GDM1 (cell line): ENCODE data around the gene CYP1A2.

Experiments
- DNase-seq: peaks from one replicate; lab custom pipeline; 2025; lab: John Stamatoyannopoulos, UW

Gene CYP1A2

DNA sequence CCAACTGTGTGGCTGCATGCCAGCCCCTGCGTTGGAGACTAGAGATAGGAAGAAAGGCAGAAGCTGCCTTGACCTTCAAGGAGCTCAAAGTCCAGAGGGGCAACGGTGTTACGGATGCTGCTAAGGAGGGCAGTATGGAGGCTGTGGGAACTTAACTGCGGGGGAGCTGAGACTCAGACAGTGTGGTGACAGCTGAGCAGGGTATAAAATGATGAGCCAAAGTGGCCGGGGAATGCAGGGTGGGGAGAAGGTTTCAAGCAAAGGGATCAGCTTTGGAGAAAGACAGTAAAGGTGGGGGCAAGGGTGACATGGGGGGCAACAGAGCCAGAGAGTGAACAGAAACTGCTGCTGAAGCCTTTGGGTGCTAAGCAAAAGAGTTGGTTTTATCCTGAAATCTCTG, 6.2 kb upstream of the CYP1A2 start:
- no peak for DNase-seq

DNA sequence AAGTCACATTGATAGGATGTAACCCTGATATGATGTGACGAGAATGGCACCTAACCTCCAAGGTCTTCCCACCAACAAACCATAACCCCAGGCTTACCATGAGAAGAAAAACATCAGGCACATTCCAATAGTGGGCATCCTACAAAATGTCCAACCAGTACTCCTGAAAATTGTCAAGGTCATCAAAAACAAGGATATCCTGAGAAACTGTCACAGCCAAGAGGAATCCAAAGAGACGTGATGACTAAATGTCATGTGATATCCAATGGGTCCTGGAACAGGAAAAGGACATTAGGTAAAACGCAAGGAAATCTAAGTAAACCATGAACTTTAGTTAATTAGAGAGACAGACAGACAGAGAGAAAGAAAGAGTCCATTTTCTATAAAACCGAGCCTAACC, 2.3 kb upstream of the CYP1A2 start:
- DNase-seq: no peak

DNA sequence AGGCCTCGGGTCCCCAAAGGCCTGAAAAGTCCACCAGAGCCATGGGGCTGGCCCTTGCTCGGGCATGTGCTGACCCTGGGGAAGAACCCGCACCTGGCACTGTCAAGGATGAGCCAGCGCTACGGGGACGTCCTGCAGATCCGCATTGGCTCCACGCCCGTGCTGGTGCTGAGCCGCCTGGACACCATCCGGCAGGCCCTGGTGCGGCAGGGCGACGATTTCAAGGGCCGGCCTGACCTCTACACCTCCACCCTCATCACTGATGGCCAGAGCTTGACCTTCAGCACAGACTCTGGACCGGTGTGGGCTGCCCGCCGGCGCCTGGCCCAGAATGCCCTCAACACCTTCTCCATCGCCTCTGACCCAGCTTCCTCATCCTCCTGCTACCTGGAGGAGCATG, 1.2 kb downstream of the CYP1A2 start:
- no peak for DNase-seq

DNA sequence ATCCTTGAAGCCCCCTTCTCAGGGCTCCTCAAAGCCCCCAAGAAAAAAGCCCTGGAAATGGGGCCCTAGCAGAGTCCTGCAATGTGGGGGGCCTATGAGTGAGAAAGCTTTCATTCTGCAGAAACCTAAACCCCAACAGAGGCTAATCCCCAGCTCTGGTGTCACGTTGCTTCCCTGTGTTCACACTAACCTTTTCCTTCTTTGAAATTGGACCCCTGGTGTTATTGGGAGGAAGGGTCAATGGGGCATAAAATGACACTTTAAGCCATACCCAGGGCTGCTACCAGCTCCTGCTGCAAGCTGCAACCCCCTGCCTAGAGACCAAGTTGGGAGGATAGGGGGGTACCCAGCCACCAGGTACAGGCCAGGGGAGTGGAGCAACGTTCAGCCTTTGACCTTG, 2.1 kb downstream of the CYP1A2 start:
- no peak for DNase-seq

DNA sequence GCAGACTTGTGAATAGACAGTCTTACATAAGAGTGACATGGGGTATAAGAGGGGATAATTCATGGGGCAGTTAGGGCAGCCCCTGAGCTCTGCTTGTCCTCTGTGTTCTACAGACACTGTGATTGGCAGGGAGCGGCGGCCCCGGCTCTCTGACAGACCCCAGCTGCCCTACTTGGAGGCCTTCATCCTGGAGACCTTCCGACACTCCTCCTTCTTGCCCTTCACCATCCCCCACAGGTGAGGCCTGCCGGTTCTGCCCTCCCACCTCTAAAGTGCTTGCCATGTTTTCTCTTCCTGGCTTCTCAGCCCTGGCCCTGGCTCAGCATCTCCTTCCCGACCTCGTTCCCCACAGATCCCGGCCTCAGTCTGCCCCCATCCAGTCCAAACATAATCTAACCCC, 3.4 kb downstream of the CYP1A2 start:
- no peak for DNase-seq

DNA sequence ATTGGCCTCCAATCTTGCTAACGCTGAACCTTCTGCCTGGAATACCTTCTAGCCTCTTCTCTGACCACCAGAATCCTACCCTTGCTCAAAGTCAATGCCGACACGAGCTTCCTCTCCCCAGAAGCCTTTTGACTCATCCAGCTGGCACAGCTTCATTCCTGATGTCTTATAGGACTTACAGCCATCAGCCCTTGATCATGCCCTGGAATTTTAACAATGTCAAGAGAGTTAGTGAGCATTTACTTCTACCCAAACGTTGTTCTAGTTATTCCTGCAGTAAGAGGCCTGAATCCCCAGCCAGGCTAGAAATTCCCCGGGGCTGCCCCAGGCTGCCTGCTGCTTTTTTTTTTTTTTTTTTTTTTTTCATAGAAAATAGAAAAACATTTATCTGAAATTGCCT, 3.9 kb downstream of the CYP1A2 start:
- no peak for DNase-seq

DNA sequence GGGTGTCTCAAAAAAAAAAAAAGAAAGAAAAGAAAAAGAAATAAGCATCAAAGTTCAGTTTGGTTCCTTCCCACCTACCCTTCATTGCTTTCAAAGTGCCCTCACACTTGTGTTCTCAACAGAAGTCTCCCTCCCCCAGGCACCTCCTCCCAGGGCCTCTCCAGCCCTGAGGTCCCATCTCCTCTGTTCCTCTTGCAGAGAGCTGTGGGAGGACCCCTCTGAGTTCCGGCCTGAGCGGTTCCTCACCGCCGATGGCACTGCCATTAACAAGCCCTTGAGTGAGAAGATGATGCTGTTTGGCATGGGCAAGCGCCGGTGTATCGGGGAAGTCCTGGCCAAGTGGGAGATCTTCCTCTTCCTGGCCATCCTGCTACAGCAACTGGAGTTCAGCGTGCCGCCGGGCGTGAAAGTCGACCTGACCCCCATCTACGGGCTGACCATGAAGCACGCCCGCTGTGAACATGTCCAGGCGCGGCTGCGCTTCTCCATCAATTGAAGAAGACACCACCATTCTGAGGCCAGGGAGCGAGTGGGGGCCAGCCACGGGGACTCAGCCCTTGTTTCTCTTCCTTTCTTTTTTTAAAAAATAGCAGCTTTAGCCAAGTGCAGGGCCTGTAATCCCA, 6.1 kb downstream of the CYP1A2 start:
- no peak for DNase-seq

DNA sequence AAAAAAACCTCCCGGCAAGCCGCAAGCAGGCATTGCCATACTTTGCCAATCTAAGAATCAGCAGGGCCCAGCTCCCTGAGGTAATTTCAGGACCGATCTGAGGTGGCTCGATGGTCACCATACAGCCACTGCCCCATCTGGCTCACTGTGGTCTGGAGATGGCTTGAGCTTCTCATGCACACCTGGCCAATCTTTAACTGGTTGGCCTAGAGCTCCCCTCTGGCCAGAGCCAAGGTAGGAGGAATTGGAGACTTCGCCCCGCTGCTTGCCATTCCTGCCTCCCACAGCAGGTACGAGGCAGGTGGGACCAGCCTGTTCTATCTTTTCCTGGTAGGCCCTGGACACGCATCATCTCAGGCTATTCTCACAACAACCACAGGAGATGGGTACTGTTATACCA, 10.1 kb downstream of the CYP1A2 start:
- DNase-seq: no peak

DNA sequence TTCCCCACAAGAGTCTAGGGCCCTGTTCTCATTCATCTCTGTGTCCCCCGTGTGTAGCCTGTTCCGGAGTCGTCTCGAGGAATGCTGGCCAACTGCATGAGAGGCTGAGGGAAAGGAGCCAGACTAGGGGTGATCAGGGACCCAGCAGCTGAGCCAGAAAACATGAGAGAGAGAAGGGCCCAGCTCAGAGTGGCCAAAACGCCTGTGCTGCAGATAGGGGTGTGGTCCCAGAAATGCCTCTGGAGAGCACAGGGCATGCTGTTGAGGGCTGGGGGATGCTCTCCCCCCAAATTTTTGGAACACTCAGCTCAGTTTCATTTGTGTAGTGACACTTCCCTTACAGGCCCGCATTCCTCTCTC, 14.1 kb downstream of the CYP1A2 start:
- no peak for DNase-seq

DNA sequence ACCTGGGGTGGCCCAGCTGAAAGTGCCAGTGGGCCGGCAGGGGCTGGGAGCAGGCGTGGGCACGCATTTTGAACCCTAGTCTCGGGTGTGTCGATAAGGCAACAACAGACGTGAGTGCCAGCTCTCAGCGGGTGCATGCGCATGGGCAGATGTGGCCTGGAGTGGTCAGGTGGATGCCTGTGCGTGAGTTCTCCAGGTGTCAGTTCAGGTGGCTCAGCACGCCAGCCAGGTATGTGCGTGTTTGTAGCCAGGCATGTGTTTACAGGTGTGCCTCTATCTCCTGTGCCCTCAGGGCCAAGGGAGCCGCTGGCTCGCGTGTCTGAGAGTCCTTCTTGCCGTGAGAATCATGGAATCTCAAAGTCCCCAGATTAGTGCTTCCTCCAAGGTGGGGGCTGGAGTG, 14.8 kb downstream of the CYP1A2 start:
- no peak for DNase-seq

DNA sequence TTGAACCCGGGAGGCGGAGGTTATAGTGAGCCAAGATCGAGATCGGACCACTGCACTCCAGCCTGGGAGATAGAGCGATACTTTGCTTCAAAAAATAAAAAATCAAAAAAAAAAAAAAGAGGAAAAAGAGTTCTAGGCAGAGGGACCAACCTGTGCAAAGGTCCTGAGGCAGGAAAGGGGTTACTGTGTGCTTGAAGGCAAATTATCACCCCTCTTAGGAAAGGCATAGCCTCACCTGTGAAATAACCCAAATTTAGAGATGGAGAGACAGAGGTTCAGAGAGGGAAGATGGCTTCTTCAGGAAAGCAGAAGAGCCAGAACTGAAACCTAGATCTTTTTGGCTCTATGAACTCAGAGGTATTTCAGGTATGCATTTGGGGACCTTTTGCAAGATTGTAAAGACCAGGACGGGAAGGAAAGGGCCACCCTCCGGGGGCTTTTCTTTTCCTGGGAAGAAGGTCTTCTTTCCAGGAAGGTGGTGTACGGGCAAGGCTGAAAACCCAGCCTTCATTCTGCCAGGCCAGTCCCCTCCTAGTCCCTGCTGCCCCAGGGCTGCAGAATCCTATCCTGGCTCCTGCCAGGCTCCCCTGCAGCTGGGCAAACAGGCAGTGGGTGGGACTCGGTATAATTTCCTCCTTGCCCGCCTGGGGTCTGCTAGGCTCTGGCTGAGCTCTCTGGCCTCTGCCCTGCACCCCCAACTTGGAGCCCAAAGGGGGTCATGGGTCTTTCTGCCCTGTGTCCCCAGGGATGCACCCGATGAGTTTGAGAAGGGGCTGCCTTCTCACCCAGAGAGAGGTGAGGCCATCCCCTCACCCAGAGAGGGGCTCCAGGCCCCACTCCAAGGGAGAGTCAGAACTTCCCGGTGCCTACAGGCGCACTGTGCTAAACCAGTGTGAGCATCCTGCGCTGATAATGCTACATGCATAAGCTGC, 18.8 kb downstream of the CYP1A2 start:
- DNase-seq: no peak

DNA sequence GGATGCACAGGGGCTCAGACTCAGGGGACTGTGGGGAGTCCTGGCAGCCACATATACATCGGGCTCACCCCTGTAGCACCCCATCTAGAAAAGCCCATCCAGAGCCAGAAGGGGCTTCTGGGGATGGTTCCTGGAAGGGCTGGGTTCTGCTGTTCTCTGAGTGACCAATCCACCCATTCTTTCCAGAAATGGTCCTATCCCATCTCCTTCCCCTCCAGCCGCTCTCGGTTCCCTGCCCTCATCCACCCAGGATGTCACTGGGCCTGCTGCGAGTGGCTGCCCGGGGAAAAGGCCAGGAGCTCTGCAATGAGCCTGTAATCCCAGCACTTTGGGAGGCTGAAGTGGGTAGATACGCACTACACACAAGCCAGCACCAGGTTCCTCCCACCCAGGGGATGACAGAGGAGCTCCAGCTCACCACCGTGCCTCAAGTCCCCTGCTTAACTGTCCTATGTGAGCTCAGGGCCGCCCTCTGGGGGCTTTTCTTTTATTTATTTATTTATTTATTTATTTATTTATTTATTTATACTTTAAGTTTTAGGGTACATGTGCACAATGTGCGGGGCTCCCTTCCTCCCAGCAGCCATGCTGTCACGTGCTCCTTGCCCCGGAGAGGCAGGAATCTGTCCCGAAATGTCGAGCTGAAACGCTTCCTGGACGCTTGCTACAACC, 19.6 kb downstream of the CYP1A2 start:
- no peak for DNase-seq

DNA sequence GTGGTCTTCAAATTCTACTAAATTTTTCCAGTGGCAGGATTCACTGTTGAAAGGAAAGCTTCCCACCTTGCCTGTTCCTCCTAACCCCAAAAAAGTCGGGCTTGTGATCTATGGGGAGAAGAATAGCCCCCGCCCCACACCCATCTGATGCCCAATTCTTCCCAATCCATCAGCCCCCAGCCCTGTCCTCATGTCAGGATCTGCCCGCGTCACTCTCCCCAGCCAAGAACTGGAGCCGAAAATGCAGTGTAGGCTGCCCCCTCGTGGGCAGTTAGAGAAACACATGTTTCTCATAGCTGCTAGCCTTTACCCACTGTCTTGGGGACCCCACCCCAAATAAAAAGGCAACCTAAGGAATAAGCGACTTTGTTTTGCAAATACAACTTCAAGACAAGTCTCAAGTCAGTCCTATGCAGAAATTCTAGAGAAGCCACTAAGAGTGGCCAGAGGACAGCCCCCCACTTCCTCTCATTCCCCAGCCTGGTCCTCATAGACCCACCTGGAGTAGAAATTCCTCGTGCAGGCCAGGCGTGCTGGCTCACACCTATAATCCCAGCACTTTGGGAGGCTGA, 20.2 kb downstream of the CYP1A2 start:
- peak; percentile 22 for DNase-seq

DNA sequence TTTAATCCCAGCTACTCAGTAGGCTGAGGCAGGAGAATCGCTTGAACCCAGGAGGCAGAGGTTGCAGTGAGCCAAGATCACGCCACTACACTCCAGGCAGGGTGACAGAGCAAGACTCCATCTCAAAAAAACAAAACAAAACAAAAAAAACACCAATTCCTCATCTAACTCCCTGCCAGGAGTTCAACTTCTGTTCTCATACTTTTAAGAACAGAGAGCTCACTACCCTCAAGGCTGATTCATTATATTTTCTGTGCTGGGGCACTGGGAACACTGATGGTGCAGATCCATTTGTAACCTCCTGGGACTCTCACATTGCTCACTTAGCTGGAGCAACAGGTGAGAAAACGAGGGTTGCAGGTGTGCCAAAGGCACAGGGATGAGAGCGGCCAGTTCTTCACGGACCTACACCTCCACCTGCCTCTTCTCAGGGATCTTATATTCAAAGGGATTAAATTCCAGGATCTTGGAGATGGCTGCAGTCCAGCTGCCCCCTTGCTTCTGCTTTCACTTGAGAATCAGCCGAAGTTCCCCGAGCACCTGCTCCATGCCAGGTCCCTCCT, 20.9 kb downstream of the CYP1A2 start:
- no peak for DNase-seq

DNA sequence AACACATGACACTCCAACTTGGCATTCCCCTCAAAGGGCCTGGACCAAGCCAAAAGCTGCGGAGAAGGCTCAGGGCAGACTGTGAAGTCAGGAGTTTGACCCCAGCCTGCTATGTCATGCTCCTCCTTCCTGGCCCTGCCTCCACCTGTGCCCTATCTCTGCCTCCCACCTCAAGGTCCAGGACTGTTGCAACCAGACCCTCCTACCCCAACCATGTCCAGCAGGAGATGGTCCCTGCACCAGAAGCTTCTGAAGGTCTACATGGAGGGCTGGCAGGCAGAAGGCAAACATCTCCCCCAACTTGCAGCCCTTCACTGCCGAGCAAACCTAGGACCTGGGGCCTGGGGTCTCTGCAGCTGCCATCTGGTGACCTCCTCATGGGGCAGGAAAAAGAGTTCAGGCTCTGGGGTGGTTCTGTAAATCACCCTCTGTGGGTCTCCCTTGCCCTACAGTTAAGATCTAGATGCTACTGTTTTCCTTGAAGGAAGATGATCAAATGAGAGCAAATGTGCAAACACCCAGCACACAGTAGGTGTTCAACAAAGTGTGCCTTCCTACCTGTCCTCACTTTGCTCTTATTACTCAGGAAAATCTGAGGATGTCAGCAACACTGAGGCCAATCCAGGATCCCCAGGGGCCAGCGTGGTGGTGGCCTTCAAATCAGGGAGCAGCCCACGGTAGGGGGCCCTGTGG, 21.7 kb downstream of the CYP1A2 start:
- no peak for DNase-seq

DNA sequence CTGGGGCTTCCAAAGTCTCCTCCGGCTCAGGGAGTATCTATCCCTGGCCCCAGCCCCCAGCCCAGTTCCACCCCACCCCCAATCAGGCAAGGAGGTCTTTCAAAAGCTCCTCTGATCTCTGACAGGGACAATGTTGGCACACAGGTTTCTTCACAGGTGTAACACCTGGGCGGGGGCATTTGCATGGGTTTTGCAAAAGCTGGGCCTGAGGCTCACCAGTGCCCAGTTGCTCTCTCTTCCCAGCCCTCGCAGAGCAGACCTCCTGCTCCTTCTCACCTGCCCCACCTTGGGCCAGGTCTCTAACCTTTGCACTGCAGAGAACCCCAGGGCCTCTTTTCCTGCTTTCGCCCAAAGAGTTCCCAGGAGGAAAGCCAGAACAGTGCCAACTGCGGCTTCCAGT, 24.7 kb downstream of the CYP1A2 start:
- DNase-seq: no peak

DNA sequence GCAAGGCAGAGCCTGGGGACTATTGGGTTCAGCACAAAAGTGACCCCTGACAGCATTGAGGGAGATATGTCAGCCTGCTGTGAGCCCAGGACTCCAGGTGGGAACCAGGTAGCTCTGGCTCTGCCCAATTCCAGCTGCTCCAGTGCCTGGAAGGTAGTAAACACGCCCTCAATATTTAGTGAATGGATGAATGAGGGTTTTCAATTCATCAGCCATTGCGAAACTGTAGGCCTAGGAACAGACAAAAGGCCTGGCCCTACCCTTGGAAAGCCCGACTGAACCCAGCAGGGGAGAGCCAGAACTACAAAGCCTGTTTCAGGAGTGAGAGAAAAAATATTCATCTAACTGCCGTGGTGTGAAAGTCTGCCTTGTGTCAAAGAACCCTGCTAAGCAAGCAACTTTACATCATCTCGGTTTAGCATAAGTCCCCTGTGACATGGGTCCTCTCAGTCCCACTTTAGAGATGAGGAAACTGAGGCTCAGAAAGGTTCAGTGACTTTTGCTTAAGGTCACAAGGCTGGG, 25.1 kb downstream of the CYP1A2 start:
- no peak for DNase-seq

DNA sequence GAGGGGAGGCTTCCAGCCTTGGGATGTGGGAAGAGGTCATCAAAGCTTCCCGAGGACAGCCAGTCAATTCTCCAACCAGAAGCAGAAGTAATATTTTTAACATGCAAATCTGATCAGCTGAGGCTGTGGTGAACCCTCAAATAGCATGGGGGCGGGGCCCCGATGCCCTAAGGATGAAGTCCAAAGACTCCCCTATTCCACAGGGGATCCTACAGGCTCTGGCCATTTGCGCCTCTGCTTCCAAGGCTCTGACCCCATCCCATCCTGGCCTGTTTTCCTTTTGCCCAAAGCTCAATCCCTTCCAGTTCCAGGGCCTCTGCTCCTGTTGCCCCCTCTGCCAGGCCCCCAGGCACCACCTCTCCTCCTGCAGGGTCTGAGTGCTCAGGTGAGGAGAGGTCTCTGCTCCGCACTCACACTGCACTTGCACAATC, 26.5 kb downstream of the CYP1A2 start:
- DNase-seq: no peak

DNA sequence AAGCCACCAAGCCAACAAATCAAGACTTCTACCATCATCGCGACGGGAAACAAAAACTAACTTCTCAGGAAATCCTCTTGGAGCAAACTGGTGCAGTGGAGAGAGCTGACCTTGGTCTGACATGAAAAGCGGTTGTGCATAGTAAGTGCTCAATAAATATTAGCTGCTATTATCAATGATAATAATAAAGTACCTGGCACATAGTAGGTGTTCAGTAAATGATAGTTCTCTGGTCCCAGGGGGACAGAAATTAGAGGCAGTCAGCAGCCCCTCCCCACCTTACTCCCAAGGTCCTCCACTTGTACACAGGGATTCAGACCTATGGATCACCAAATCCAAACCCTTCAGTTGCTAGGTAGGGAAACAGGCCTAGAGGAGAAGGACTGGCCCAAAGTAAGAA, 27.2 kb downstream of the CYP1A2 start:
- DNase-seq: no peak

DNA sequence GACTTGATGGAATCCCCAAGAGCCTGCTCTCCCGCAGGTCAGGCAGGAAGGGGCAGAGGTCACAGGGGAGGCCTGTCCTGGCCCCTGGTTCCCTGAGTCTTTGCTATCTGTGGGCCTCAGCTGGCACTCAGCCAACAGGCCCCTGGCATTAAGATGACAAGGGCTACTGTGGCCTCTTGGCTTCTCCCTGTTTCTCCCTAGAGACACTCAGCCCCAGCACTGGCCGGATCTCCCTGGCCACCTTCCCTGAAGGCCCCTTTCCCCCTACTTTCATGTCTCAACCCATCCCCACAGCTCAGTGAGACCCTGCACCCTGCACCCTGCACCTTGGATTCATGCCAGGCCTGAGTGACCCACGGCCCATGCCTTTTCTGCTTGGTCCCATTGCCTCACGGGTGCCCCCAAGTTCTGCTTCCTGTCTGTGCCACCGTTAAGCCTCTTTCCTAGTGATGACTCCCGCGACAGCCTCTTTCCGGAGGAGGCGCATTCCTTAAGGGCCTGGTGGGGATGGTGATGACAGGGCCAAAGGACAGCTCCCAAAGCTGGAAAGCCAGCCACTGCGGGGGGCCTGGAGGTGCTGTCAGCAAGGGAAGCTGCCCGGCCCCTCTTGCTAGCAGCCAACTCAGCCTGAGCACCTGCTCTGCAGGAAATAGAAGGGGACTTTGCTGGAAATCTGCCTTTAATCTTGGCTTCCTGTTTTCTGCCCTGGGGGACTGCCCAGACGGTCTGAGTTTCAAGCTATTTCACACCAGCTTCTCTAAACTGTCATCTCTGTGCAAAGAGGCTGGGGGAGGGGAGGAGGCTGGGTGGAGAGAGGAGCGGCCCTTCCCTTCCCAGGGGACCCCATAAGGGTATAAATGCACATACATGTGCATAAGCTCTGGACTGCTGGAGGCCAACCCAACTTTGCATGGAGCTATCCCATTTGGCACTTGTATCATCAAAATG, 28.4 kb downstream of the CYP1A2 start:
- DNase-seq: peak; percentile 81
